ENCODE measurements around the gene THY1. TPM values are rescaled to one million over a fixed set of nuclear protein-coding genes. Genes with fewer than 3 reads are reported as not detected.

Gene THY1
- 2.4 to 5.7 TPM (median 5.0 TPM) in 3 replicates for polyA plus RNA-seq
- polyA plus RNA-seq (2011; ENCODE audit: low read depth) = not detected
- 2.4 and 2.5 TPM in 2 replicates for polyA plus RNA-seq (2011; cell fraction: cytosol; rRNA removed)
- polyA plus RNA-seq (2011; cell fraction: nucleus; rRNA removed) = 1.4 and 2.0 TPM in 2 replicates
- 0.34 and 3.4 TPM in 2 replicates for polyA plus RNA-seq (2012; ENCODE audit: low replicate concordance)
- polyA minus RNA-seq = 6.5 to 8.6 TPM (median 8.2 TPM) in 3 replicates
- polyA minus RNA-seq (2011; cell fraction: cytosol; rRNA and poly(A)+ RNA removed) = not detected
- 0.95 and 2.2 TPM in 2 replicates for polyA minus RNA-seq (2011; cell fraction: nucleus; rRNA and poly(A)+ RNA removed)

GRCh38 chr11:119422809-119423508 lies at the start of gene THY1:
Gene THY1 (minus strand): TSS chr11:119423172. CDS start chr11:119420905, 2,267 bp downstream.
- peaks cover 13% of the 10 kb centered on the region for H3K4me1 ChIP-seq (ENCODE audit: control insufficient read depth, extremely low read depth, insufficient read depth, low read length)
- H3K27ac ChIP-seq (ENCODE audit: control insufficient read depth, insufficient read depth, low read length) = no peak within 1 kb of the TSS
- dilution Hi-C loops (cut with MboI; ENCODE audit: extremely low pct_ligation_motif_present, low sequenced_read_pairs) = no loop called here
- no peak within 1 kb of the TSS for H3K9ac ChIP-seq (ENCODE audit: control insufficient read depth, extremely low read depth, insufficient read depth, low read length)
- no peak for DNase-seq (ENCODE audit: low read depth, low spot score)
- peaks cover 39% of the 10 kb centered on the region for H3K27me3 ChIP-seq (ENCODE audit: control insufficient read depth, extremely low read depth, insufficient read depth, low read length)
- no peaks in the 10 kb centered on the region for H3K9me1 ChIP-seq (ENCODE audit: control insufficient read depth, extremely low read depth, insufficient read depth, low read length)
- H4K20me1 ChIP-seq (ENCODE audit: control insufficient read depth, extremely low read depth, insufficient read depth, low read length) = no peaks in the 10 kb centered on the region
- H2AFZ ChIP-seq (ENCODE audit: control insufficient read depth, low read length) = peak within 1 kb of the TSS; percentile 36
- H3K4me3 ChIP-seq (ENCODE audit: control insufficient read depth in 2 of 3, extremely low read depth in 1 of 3, insufficient read depth in 2 of 3, low read depth in 1 of 3, low read length in 3 of 3) = peak within 1 kb of the TSS; percentile 11 to 47 (median 13)
- no peaks in the 10 kb centered on the region for H3K79me2 ChIP-seq (ENCODE audit: control insufficient read depth, insufficient read depth, low read length)
- no peak for FAIRE-seq
- no peaks in the 10 kb centered on the region for H3K36me3 ChIP-seq (ENCODE audit: control insufficient read depth in 2 of 2, extremely low read depth in 1 of 2, insufficient read depth in 2 of 2, low read length in 2 of 2)
- no peak for TF ChIP-seq CTCF (optimal IDR thresholded peaks at IDR 0.05 in 1 of 3, IDR thresholded peaks at IDR 0.05 in 1 of 3, conservative IDR thresholded peaks at IDR 0.05 in 1 of 3; ENCODE audit: extremely low read depth in 1 of 3, insufficient read depth in 2 of 3, low read length in 3 of 3)
- no peak for TF ChIP-seq EZH2 (IDR thresholded peaks at IDR 0.05; ENCODE audit: low read length)
- H3K4me2 ChIP-seq (ENCODE audit: control insufficient read depth, extremely low read depth, insufficient read depth, low read depth, low read length) = peak within 1 kb of the TSS; percentile 63
- no peaks in the 10 kb centered on the region for H3K9me3 ChIP-seq (ENCODE audit: control insufficient read depth, low read depth, low read length)

- peaks cover 11% of the 10 kb centered on the region for H3K4me1 ChIP-seq (ENCODE audit: control insufficient read depth, extremely low read depth, insufficient read depth, low read length)
- dilution Hi-C loops (cut with MboI; ENCODE audit: extremely low pct_ligation_motif_present, low sequenced_read_pairs) = no loop called here
- TF ChIP-seq CTCF (optimal IDR thresholded peaks at IDR 0.05 in 1 of 3, IDR thresholded peaks at IDR 0.05 in 1 of 3, conservative IDR thresholded peaks at IDR 0.05 in 1 of 3; ENCODE audit: extremely low read depth in 1 of 3, insufficient read depth in 2 of 3, low read length in 3 of 3) (no peak), EZH2 (IDR thresholded peaks at IDR 0.05; ENCODE audit: low read length) (no peak)
- no peaks in the 10 kb centered on the region for H3K9me3 ChIP-seq (ENCODE audit: control insufficient read depth, low read depth, low read length)
- H3K9ac ChIP-seq (ENCODE audit: control insufficient read depth, extremely low read depth, insufficient read depth, low read length) = no peak overlapping the region
- H2AFZ ChIP-seq (ENCODE audit: control insufficient read depth, low read length) = no peak overlapping the region
- no peak overlapping the region for H3K4me3 ChIP-seq (ENCODE audit: control insufficient read depth in 2 of 3, extremely low read depth in 1 of 3, insufficient read depth in 2 of 3, low read depth in 1 of 3, low read length in 3 of 3)
- H4K20me1 ChIP-seq (ENCODE audit: control insufficient read depth, extremely low read depth, insufficient read depth, low read length) = no peaks in the 10 kb centered on the region
- H3K79me2 ChIP-seq (ENCODE audit: control insufficient read depth, insufficient read depth, low read length) = no peaks in the 10 kb centered on the region
- H3K36me3 ChIP-seq (ENCODE audit: control insufficient read depth in 2 of 2, extremely low read depth in 1 of 2, insufficient read depth in 2 of 2, low read length in 2 of 2) = no peaks in the 10 kb centered on the region
- H3K27ac ChIP-seq (ENCODE audit: control insufficient read depth, insufficient read depth, low read length) = no peak overlapping the region
- H3K27me3 ChIP-seq (ENCODE audit: control insufficient read depth, extremely low read depth, insufficient read depth, low read length) = peaks cover 6% of the 10 kb centered on the region
- no peak for DNase-seq (ENCODE audit: low read depth, low spot score)
- no peak overlapping the region for H3K4me2 ChIP-seq (ENCODE audit: control insufficient read depth, extremely low read depth, insufficient read depth, low read depth, low read length)
- FAIRE-seq = no peak
- H3K9me1 ChIP-seq (ENCODE audit: control insufficient read depth, extremely low read depth, insufficient read depth, low read length) = no peaks in the 10 kb centered on the region
These were observed 49.3 kb upstream of the THY1 start for GRCh38 chr11:119472186-119472855.

All from keratinocyte (primary cell).